H7 (cell line): Measurements from ENCODE around the gene FOXF2. TPM values are rescaled to one million over a fixed set of nuclear protein-coding genes. Genes with fewer than 3 reads are reported as not detected.

Source experiments
- DNase-seq: peaks from one replicate; pipeline ENCODE4 v3.0.0; 2012
- H3K27me3 ChIP-seq: 2 replicates; pipeline ENCODE4 v1.6.0; 2011; ENCODE audit warnings: mild to moderate bottlenecking, low read length; ENCODE audit not compliant: control insufficient read depth, insufficient read depth
- H3K36me3 ChIP-seq: replicated peaks from 2 replicates; pipeline ENCODE4 v1.5.1; 2011; ENCODE audit warnings: low read length; ENCODE audit not compliant: control insufficient read depth, insufficient read depth
- H3K4me3 ChIP-seq: 2 replicates; pipeline ENCODE4 v1.5.1; 2011; ENCODE audit warnings: low read depth, mild to moderate bottlenecking, control low read depth, low read length, moderate library complexity; ENCODE audit not compliant: insufficient read depth
- total RNA-seq: library from RNA; depleted of rRNA; stranded (reverse); fragments of >200 nt; shearing (Covaris generic); gene quantifications from 2 replicates; pipeline ENCODE4 v1.2.3, GENCODE V29; 2014

The FOXF2 gene
- total RNA-seq, 1 experiment from 2014 or later: 0.52 TPM

GRCh38 chr6:1392813-1393640 is 3.7 kb downstream of the FOXF2 start:
- peak; percentile 74 for DNase-seq
- Histone ChIP-seq H3K4me3 (no peak overlapping the region), H3K27me3 (peaks cover 91% of the 10 kb centered on the region), H3K36me3 (no peaks in the 10 kb centered on the region)

- H3K4me3 ChIP-seq: no peak overlapping the region
- peak; percentile 77 for DNase-seq
- H3K36me3 ChIP-seq: no peaks in the 10 kb centered on the region
- H3K27me3 ChIP-seq: peaks cover 91% of the 10 kb centered on the region
Measured at GRCh38 chr6:1393641-1394283, 4.4 kb downstream of the FOXF2 start.

GRCh38 chr6:1394514-1395463 is 5.4 kb downstream of the FOXF2 start:
- peaks cover 90% of the 10 kb centered on the region for H3K27me3 ChIP-seq
- no peaks in the 10 kb centered on the region for H3K36me3 ChIP-seq
- no peak overlapping the region for H3K4me3 ChIP-seq
- peak; percentile 58 for DNase-seq

- no peak for DNase-seq
- H3K27me3 ChIP-seq: peaks cover 90% of the 10 kb centered on the region
- H3K4me3 ChIP-seq: no peak overlapping the region
- no peaks in the 10 kb centered on the region for H3K36me3 ChIP-seq
Measured at GRCh38 chr6:1395506-1395905, 6.1 kb downstream of the FOXF2 start.

- Histone ChIP-seq H3K36me3 (no peaks in the 10 kb centered on the region), H3K4me3 (no peak overlapping the region), H3K27me3 (peaks cover 85% of the 10 kb centered on the region)
- DNase-seq: peak; percentile 50
Measured at GRCh38 chr6:1395941-1396908, 6.8 kb downstream of the FOXF2 start.

GRCh38 chr6:1396952-1397868 is 7.8 kb downstream of the FOXF2 start:
- DNase-seq: peak; percentile 91
- no peaks in the 10 kb centered on the region for H3K36me3 ChIP-seq
- H3K27me3 ChIP-seq: peaks cover 75% of the 10 kb centered on the region
- H3K4me3 ChIP-seq: no peak overlapping the region

- H3K27me3 ChIP-seq: peaks cover 55% of the 10 kb centered on the region
- H3K4me3 ChIP-seq: no peak overlapping the region
- DNase-seq: peak; percentile 60
- no peaks in the 10 kb centered on the region for H3K36me3 ChIP-seq
Measured at GRCh38 chr6:1399085-1399780, 9.9 kb downstream of the FOXF2 start.

GRCh38 chr6:1400126-1400850 is 10.9 kb downstream of the FOXF2 start:
- peak; percentile 62 for DNase-seq
- Histone ChIP-seq H3K27me3 (peaks cover 44% of the 10 kb centered on the region), H3K36me3 (no peaks in the 10 kb centered on the region), H3K4me3 (no peak overlapping the region)

GRCh38 chr6:1402369-1402768 is 13.0 kb downstream of the FOXF2 start:
- DNase-seq: no peak
- Histone ChIP-seq H3K4me3 (no peak overlapping the region), H3K27me3 (peaks cover 24% of the 10 kb centered on the region), H3K36me3 (no peaks in the 10 kb centered on the region)

GRCh38 chr6:1402868-1403267 is 13.5 kb downstream of the FOXF2 start:
- H3K36me3 ChIP-seq: no peaks in the 10 kb centered on the region
- H3K27me3 ChIP-seq: peaks cover 20% of the 10 kb centered on the region
- DNase-seq: no peak
- H3K4me3 ChIP-seq: no peak overlapping the region

- Histone ChIP-seq H3K27me3 (peaks cover 9% of the 10 kb centered on the region), H3K36me3 (no peaks in the 10 kb centered on the region), H3K4me3 (no peak overlapping the region)
- no peak for DNase-seq
Measured at GRCh38 chr6:1403851-1404712, 14.7 kb downstream of the FOXF2 start.
